ENCODE data around the gene CLDN24.

DNA sequence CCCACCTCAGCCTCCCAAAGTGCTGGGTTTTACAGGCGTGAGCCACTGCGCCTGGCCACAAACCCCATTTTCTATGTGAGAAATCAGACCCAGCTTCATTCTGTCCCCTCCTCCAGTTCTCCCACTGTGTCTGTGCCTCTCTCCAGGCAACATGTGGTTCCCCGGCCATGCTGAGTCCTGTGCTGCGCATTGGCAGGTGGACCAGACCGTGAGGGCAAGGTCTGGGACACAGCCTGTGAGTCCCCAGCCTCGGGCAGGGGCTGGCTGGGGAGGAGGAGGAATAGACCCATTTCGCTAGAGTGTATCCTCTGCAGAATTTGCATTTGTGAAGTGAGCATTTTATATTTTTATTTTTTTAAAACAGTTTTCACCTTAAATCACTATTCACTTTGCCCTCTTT lies 21.5 kb upstream of the CLDN24 start:
- TF ChIP-seq CTCF (IDR thresholded peaks at IDR 0.05) (no peak), ZFX (IDR thresholded peaks at IDR 0.05; ENCODE audit: borderline replicate concordance) (no peak)
